HG03159 (cell line): ENCODE results near the gene WDR90.
"Not testable (repeated sequence)": the region's sequence is repeated elsewhere in the genome, so short reads cannot be mapped to it uniquely, and the experiment has no call there.

Source experiments
- ATAC-seq: cut with Tn5 transposase; IDR thresholded peaks from one replicate; pipeline ENCODE4 v1.9.1; 2021; ENCODE audit warnings: mild to moderate bottlenecking, moderate library complexity; ENCODE audit not compliant: unreplicated experiment

WDR90 gene

GRCh38 chr16:704552-705380, 55.6 kb downstream of the WDR90 start:
- no peak for ATAC-seq

GRCh38 chr16:705431-706188, 56.4 kb downstream of the WDR90 start, which contains the start of gene FBXL16:
FBXL16 (minus strand) TSS chr16:705801; CDS start chr16:697405, 8,396 bp downstream.
- no peak for ATAC-seq

- ATAC-seq = no peak
Observed at GRCh38 chr16:706189-707061, 57.3 kb downstream of the WDR90 start.

- no peak for ATAC-seq
Observed at GRCh38 chr16:707062-707538, 57.9 kb downstream of the WDR90 start.

- no peak for ATAC-seq
Observed at GRCh38 chr16:708019-708418, 58.9 kb downstream of the WDR90 start.

- no peak for ATAC-seq
Observed at GRCh38 chr16:708959-709358, 59.8 kb downstream of the WDR90 start.

GRCh38 chr16:709566-710499, 60.7 kb downstream of the WDR90 start:
- no peak for ATAC-seq

GRCh38 chr16:710500-711075, 61.4 kb downstream of the WDR90 start:
- no peak for ATAC-seq

- no peak for ATAC-seq
Observed at GRCh38 chr16:711084-711483, 61.9 kb downstream of the WDR90 start.

GRCh38 chr16:711548-712320, 62.6 kb downstream of the WDR90 start:
- no peak for ATAC-seq

GRCh38 chr16:712740-713250, 63.6 kb downstream of the WDR90 start:
- ATAC-seq = not testable (repeated sequence)

GRCh38 chr16:714079-714478, 64.9 kb downstream of the WDR90 start:
- no peak for ATAC-seq

GRCh38 chr16:714558-715476, 65.7 kb downstream of the WDR90 start, which contains the start of gene METRN:
METRN (plus strand) TSS chr16:715118; CDS start chr16:715290, 172 bp downstream.
- no peak for ATAC-seq

GRCh38 chr16:715477-716199, 66.5 kb downstream of the WDR90 start:
- ATAC-seq = no peak

GRCh38 chr16:716200-716568, 67.0 kb downstream of the WDR90 start:
- ATAC-seq = no peak

GRCh38 chr16:716768-717325, 67.7 kb downstream of the WDR90 start:
- no peak for ATAC-seq
